ENCODE data around the gene FOXI1.
"Not testable (repeated sequence)": the region's sequence is repeated elsewhere in the genome, so short reads cannot be mapped to it uniquely, and the experiment has no call there.

FOXI1 gene

GRCh38 chr5:170126626-170127025, 20.9 kb downstream of the FOXI1 start:
- no peak for DNase-seq (ENCODE audit: low read depth)

GRCh38 chr5:170131235-170131634, 25.5 kb downstream of the FOXI1 start:
- DNase-seq (ENCODE audit: low read depth): no peak

DNA sequence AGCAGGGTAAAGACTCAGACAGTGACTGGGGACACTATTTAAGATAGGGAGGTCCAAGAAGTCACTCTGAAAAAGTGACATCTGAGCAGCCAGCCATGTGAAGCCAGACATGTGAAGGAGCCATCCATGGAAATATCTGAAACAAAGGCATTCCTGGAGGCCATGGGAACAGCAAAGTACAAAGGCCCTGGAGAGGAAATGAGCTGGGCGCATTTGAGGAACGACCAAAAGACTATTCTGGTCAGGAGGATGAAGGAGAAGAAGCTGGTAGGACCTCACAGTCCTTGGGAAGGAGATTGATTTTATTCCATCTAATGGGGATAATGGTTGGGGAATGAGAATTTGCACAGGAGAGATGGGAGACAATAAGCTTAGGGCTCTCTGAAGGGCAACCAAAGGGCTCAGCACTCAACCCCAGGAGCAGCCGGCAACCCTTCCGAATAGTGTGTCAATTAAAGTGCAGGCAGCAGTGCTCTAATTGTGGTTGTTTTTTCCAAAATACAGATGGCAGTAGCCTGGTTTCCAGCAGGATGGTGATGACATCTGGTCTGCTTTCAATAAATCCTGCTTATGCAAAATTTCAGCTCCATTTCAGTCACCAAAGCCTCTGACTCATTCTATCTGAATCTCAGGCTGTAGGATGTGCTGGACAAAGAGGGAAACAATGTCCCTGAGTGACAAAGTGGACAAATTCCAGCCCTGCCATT, 26.7 kb downstream of the FOXI1 start:
- DNase-seq (ENCODE audit: low read depth): no peak

DNA sequence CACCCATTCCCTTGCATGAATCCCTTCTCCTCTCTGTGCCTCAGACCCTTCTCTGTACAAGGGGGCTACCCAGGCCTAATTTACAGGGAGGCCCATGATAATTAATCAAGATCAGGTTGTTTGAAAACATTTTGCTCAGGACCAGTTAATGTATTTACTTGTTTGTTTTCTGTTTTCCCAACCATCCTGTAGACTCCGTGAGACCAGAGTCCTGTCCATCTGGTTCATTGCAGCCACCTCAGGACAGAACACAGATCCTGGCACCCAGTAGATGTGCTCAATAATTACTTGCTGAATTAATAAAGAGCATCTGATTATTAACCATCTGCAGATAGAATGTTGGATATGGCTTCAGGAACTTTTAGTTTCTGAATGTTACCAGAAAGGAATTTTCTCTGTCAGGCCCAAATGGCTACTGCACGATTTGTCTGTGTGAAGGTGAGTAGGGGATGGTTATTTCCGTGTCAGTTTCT, 27.3 kb downstream of the FOXI1 start:
- no peak for DNase-seq (ENCODE audit: low read depth)

DNA sequence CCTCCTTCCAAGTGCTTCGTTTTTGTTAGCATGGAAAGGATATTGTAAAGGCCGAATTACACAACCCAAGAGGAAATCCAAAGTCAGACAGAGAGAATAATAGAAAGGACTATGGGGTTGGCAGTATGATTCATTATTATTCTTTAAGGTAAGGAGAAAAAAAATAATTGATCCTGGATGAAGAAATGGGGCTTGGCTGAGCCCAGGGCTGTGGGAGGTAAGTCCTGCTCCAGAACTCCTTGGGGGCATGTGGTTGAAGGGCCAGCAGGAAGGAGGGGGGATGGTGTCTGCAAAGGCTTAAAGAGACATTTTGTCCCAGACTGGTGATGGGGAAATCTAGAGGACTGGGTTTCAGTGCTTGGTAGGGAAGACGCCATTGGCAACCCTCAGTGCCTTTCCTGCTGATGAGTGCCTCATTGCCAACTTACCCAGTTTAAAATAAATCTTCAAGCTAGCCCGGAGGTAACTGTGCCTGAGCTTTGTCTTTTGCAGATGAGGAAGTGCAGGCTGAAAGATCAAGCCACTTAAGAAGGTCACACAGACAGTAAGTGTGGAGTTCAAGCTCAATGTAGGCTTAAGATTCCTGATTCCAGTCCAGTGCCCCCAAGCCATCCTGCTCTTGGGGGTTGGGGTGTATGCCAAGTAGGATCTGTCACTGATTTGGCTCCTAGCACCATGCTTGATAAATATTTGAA, 30.2 kb downstream of the FOXI1 start:
- no peak for DNase-seq (ENCODE audit: low read depth)

GRCh38 chr5:170136506-170136905, 30.8 kb downstream of the FOXI1 start:
- DNase-seq (ENCODE audit: low read depth): no peak

- DNase-seq (ENCODE audit: low read depth): no peak
Measured at GRCh38 chr5:170137694-170138214, 32.1 kb downstream of the FOXI1 start.

DNA sequence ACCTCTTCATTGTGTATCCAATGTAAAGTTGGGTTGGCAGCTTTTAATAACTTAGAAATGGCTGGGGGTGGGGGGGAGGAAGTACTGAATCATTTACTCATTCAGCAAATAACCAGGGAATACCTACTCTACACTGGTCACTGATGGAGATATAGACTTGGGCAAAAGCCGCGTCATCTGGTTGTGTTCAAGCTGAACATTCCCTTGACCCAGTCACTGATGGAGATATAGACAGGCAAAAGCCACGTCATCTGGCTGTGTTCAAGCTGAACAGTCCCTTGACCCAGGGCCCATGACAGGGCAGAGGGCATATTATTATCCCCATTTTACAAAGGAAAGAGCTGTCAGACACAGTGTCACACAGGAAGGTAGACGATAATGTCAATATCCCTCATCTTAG, 32.6 kb downstream of the FOXI1 start:
- DNase-seq (ENCODE audit: low read depth): no peak

DNA sequence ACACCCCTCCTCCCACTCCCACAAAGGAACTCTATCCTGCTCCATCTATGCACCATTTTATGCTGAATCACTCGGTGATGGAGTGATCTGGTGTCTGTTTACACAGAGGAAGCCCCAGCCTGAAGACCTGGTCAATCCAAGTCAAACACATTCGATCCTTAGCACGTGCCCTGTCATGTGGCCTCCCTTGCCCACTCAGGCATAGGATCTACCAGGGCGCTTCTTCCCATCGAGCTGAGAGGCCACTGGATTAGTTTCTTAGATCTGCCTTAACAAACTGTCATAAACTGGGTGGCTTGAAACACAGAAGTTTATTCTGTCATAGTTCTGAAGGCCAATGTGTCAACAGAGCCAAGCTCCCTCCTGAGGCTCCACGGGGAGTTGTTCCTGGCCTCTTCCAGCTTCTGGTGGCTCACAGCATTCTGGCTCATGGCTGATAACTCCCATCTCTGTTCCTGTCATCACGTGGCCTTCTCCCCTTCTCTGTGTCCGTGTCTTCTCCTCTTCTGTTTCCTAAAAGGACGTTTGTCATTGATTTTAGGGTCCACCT, 34.2 kb downstream of the FOXI1 start:
- DNase-seq (ENCODE audit: low read depth): no peak

DNA sequence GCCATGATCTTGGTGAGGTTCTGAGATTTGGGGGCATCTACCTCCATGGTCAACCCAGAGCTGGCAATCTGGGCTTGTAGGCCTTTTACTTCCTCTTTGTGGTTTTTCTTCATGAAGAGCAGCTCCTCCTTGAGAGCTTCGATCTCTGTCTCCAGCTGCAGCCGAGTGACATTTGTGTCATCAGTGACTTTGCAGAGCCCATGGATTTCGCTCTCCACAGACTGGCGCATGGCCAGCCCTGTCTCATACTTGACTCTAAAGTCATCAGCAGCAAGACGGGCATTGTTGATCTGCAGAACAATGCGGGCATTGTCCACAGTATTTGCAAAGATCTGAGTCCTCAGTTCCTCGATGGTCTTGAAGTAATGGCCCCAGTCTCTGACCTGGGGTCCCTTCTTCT, 35.5 kb downstream of the FOXI1 start:
- DNase-seq (ENCODE audit: low read depth): not testable (repeated sequence)

DNA sequence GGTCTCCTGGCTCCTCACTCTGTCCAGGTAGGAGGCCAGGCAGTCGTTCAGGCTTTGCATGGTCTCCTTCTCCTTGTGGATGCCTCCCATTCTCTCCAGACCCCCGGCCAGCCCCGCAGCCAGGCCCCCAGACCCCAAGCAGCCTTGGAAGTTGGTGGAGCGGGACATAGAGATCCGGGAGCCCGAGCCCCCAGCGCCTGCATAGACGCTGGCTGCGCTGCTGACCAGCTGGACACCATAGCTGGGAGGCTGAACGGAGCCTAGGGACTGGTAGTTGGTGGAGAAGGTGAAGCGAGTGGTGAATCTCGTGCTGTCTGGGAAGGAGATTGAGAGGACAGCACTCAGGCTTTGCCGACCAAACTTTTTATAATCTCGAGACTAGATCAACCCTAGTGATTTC, 35.9 kb downstream of the FOXI1 start:
- no peak for DNase-seq (ENCODE audit: low read depth)

DNA sequence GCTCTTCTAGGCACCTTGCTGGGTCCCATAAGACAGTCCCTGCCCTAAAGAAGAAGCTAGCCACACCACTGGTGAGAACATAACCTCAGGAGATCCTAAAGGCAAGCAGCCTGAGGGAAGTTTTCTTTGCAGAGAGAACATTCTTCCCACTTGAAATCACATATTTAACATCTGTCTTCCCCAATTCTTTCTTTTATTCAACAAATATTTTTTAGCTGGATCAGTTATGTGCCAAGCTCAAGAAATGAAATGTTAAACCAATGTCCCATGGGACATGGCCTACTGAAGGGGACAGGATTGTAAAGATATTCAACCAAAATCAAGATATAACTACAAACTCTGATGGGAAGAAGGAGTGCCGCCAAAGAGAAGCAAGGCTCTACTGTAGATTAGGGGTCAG, 36.5 kb downstream of the FOXI1 start:
- DNase-seq (ENCODE audit: low read depth): no peak

GRCh38 chr5:170143091-170143490, 37.4 kb downstream of the FOXI1 start:
- no peak for DNase-seq (ENCODE audit: low read depth)

DNA sequence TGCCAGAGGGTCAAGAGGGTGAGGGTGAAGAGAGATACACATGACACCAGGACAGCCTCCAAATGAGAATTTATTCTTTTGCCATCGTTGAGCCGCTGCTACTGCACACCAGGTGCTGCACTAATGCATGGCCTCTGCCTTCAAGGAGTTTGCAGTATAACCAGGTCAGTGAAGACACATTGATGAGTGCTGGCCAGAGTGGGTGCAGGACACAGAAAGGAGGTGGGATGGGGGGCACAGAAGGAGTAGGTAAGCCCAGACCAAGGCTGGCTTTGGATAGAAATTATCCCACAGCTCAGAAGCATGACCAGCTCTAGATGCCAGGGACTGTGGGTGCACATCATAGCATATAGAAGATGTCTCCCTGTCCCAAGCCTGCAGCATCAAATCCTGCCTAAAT, 38.0 kb downstream of the FOXI1 start:
- DNase-seq (ENCODE audit: low read depth): no peak

DNA sequence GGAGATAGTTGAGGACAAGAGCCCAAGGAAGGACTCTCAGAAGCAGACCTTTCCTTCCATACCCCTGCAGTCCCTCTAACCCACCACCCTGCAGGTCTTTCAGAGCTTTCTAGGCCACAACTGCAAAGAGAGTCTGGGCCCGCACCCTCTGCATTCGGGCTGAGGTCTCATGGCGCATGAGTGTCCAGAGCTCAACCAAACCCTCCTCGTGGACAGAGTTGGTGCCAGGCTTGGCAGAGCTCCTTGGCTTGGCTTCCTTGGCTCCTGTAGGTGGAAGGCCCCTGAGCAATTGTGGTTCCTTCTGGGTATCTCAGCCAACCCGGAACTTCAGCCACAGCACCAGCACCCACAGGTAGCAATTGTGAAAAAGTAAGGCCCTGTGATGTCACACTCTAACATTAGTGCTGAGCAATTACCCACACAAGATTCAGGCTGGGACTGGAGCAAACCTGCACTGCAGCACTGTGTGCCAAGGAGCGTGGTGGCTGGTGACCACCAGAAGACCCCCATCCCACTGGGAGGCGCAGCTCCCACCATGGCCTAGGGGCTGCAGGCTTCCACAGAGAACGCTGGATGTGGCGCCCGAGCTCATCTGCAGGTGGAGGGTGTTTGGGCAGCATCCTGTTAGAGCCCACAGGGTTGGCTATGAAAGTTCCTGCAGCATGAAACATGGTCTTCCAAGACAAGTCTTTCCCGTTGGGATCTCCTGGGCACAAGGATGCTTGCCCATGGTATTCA, 38.8 kb downstream of the FOXI1 start:
- DNase-seq (ENCODE audit: low read depth): no peak

DNA sequence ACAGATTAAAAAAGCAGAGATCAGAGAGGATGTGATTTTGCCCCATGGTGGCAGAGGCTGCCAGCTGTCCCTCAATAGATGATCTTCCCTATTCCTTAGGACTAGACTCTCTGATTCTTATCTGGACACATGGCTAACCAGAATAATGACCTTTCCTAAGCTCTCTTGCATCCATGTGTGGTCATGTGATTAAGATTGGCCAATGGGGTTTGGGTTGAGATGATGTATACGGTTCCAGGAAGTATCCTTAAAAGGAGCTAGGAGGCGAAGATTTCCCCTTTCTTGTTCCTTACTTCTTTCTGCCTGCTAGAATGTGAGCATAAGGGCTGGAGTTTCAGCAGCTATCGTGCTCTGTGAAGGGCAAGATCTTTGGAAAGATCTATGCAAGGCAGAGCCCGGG, 39.8 kb downstream of the FOXI1 start:
- DNase-seq (ENCODE audit: low read depth): no peak

GRCh38 chr5:170147051-170147752, 41.5 kb downstream of the FOXI1 start:
- no peak for DNase-seq (ENCODE audit: low read depth)

GRCh38 chr5:170147753-170148264, 42.1 kb downstream of the FOXI1 start:
- DNase-seq (ENCODE audit: low read depth): no peak

- no peak for DNase-seq (ENCODE audit: low read depth)
Measured at GRCh38 chr5:170148430-170149205, 42.9 kb downstream of the FOXI1 start.

DNA sequence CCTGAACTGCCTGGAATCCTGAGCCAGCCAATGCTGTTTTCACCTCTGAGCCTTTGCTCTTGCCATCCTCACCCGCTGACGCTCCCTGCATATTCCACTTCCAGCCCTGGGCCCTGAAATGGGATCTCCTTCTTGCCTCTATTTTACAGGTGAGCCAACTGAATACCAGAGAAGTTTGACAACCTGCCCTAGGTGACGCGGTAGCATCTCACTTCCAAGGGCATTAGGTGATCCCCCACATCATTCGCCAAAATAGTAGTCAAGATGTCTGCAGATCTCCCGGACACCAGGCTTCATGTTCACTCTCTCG, 43.5 kb downstream of the FOXI1 start:
- no peak for DNase-seq (ENCODE audit: low read depth)

DNA sequence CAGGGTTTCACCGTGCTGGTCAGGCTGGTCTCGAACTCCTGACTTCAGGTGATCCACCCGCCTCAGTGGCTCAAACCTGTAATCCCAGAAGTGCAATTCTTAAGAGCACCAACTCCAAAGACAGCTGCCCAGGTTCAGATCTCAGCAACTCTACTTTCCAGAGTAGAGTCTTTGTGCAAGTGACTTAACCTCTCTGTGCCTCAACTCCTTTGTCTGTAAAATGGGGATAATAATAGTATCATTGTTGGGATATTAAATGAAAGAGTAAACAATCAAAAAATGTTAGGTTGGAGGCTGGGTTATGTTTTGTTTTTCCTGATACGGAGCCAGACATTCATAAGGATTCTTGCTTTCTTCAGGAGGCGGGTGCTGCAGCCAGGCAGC, 45.0 kb downstream of the FOXI1 start:
- DNase-seq (ENCODE audit: low read depth): no peak

All from activated T-cell treated with anti-CD3 and anti-CD28 coated beads for 1 hour (primary cell).